Stimulated activated CD4-positive, alpha-beta T cell treated with anti-CD3 and anti-CD28 coated beads, Interleukin-1b, Interleukin-23, amount 100 ng/mL, for 1 hour (primary cell): ENCODE data around the gene MACF1.
"Not testable (repeated sequence)": the region's sequence is repeated elsewhere in the genome, so short reads cannot be mapped to it uniquely, and the experiment has no call there.

Experiments
- DNase-seq, 2 donors: peaks; one replicate each; pipeline ENCODE4 v3.0.0-alpha.2; 2020; ENCODE audit warnings: low read depth in 2 of 2

The MACF1 gene

DNA sequence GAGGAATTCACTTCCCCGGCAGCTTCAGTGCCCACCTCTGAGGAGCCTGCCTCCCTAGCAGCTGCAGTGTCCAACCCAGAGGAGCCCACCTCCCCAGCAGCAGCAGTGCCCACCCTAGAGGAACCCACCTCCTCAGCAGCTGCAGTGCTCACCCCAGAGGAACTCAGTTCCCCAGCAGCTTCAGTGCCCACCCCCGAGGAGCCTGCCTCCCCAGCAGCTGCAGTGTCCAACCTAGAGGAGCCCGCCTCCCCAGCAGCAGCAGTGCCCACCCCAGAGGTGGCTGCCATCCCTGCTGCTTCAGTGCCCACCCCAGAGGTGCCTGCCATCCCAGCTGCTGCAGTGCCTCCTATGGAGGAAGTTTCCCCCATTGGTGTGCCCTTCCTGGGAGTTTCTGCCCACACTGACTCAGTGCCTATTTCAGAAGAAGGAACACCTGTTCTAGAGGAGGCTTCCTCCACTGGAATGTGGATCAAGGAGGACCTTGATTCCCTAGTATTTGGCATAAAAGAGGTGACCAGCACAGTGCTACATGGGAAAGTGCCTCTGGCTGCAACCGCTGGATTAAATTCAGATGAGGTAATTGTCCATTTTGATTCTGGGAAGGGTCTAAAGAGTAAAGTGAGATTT is 209.5 kb downstream of the MACF1 start:
- no peak for DNase-seq

DNA sequence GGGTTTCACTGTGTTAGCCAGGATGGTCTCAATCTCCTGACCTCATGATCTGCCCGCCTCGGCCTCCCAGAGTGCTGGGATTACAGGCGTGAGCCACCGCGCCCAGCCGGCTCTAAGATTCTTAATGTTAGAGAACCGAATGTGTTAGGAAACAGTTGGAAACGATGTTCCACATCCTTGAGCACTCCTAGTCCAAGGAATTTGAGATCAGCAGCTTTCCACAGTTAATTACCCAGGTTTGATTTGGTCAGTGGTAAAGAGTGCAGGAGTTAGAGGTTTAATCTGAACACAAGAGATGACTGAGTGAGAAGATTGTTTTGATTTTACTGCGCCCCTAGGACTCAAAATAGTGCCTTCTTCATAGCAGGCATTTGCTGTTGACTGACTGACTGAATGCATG is 211.1 kb downstream of the MACF1 start:
- DNase-seq = no peak

DNA sequence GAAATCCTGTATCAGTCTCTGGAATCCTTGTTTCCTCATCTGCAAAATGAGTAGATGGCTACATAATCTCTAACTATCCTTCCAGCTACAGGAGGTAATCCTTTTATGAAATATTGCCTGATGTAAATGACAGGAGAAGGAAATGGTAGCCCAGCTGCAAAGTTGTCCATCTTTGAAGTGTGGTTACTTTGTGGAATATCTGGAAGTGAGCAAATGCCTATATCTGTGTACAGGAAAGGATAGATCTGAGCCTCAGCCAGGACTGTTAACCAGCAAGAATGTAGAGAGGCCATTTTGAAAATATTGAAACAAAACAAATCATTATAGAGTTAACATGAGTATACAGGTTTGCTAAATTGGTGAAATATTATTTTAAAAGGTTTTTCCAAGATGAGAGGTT is 212.1 kb downstream of the MACF1 start:
- DNase-seq = no peak

DNA sequence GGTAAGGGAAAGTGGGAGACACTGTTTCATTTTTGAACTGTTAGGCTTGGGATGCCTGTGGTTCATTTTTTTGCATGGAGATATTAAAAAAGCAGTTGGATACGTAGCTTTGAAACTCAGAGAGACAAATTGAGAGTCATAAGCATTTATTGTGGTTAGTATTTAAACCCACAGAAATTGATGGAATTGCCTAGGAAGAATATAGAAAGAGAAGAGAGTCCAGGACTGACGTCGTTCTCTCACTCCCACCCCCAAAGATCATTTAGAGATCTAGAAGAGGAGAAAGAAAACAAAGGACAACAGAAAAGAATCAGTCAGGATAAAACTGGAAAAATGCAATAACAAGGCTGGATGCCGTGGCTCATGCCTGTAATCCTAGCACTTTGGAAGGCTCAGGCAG is 213.7 kb downstream of the MACF1 start:
- no peak for DNase-seq

DNA sequence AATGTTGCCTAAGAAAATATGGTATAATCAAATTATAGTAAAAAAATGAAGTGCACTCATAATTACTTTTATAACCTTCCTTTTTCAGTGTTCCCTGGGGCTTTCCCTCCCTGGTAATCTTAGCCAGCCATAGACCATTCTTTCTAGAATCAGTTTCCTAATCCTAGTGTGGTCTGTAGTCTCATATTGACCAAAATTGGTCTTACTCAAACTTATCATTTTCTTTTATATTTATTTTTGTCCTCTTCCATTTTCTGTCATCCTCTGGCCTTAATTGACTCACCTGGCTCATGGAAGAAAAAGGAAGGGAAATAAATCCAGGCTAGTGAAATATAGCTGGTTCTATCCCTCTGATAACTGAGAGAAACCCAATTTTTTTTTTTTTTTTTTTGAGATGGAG is 216.0 kb downstream of the MACF1 start:
- no peak for DNase-seq

DNA sequence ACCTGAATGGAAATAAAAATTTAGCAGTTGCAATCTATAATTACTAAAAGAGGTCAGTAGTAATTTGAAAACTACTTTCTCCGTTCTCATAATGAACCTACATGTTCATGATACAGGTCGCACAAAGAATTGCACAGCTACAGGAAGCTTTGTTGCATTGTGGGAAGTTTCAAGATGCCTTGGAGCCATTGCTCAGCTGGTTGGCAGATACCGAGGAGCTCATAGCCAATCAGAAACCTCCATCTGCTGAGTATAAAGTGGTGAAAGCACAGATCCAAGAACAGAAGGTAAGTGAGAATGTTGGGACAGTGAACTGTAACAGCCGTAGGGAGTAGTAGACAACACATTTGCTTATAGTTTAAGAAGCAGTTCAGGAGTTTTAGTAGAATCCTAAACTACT is 218.1 kb downstream of the MACF1 start:
- DNase-seq = no peak

DNA sequence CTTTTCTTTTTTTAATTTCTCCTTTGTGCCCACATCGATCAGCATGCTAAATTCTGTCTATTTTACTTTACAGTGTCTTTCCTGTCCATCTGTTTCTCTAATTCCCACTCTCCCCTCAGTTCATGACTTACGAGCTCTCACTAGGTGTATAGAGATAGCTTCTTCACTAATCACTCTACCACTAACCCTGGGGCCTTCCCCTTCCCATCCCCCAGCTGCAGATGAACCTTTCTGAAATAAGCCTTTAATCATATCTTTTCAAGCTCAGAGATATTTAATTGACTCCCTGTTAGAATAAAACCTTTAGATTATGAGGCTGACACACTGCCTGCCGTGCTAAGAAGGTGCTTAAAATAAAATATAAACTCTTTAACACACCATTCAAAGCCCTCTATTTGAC is 220.7 kb downstream of the MACF1 start:
- DNase-seq = no peak

DNA sequence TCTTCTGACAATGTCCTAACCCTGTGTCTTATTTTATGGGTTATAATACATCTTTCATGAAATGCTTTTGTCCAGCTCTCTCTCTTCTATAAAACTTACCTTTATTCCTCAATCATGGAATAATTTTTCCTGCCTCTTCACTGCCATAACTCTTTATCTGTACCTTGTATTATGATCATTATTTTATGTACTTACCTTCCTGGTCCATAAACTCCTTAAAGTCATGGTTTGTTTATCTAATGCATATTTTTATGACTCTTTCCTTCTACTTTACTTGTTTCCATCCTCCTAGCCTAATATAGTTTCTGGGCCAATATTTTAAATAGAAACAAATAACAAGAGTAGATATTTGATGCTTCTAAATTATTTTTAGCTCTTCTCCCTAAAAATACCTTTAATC is 221.1 kb downstream of the MACF1 start:
- DNase-seq = no peak

DNA sequence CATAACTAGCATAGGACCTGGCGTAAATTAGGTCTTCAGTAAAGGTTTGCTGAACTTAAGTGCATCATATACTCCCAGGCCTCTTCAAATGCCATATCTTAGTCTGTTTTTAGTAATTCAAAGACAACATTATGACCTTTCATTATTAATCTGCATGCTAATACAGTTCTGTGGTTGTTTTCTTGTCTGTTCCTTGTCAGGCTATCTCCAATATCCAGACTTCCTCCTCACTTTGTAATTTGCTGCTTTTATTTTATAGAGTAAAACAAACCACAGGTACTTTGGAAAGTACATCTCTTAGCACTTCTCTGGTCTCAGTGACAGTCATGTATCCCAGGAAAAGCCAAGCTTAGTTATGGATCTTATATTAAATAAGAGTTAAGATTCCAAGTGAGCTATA is 221.9 kb downstream of the MACF1 start:
- DNase-seq = no peak

DNA sequence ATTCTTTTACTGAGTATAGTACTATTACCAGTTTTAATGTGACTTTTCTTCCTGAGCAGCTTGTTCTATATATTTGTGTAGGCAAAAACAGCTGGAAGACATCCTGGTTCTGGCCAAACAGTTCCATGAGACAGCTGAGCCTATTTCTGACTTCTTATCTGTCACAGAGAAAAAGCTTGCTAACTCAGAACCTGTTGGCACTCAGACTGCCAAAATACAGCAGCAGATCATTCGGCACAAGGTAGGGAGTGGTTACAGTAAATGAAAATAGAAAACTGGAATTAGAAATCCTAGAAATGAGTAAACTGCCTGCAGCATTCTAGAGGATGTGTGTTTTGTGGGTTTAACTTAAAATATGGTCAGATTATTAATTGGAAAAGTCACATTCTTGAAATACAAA is 222.9 kb downstream of the MACF1 start:
- DNase-seq = no peak

DNA sequence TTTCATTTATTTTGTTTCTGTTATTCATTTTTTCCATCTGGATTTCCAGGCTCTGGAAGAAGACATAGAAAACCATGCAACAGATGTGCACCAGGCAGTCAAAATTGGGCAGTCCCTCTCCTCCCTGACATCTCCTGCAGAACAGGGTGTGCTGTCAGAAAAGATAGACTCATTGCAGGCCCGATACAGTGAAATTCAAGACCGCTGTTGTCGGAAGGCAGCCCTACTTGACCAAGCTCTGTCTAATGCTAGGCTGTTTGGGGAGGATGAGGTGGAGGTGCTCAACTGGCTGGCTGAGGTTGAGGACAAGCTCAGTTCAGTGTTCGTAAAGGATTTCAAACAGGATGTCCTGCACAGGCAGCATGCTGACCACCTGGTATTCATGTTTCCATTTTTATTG is 223.4 kb downstream of the MACF1 start:
- no peak for DNase-seq

DNA sequence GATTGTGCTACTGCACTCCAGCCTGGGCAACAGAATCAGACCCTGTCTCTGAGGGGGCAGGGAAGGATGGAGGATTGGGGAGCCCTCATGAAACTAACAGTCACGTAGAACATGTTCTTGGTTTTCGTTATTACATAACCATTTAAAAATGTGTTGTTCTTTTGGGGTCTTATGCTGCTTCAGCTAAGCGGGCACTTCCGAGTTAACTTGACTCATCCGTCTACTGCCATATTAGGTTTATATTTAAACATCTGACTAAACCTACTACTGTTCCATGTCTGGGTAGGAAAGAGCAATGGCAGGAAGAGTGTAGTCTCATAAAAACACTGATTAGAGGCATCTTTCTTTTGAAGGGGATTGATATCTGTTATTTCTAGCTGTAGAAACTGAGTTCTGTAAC is 227.4 kb downstream of the MACF1 start:
- DNase-seq = no peak

DNA sequence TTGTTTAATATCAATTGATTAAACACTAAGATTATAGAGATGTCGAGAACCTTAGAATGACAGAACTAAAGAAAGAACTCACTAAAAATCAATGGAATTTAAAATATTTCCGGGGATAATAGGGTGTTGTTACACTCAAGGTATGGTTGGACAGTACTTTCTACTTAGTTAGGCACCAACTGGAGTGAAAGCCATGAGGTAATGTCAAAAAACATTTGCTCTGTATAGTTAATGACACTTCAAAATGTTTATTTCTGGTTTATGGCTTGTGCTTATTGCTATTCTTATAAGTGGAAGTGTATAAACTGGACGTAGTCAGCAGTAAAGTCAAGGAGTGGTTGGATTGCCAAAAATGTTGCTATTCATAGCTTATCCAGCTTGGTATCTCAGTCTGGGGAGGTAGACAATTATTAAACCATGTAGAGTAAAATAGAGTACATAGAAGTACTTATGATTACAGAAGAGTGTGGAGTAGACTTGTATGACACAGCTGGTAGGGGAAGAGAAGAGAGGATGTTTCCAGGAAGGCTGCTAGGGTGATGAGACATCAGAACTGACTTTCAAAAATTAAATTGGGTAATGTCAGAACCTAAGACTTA is 230.4 kb downstream of the MACF1 start:
- DNase-seq = no peak

DNA sequence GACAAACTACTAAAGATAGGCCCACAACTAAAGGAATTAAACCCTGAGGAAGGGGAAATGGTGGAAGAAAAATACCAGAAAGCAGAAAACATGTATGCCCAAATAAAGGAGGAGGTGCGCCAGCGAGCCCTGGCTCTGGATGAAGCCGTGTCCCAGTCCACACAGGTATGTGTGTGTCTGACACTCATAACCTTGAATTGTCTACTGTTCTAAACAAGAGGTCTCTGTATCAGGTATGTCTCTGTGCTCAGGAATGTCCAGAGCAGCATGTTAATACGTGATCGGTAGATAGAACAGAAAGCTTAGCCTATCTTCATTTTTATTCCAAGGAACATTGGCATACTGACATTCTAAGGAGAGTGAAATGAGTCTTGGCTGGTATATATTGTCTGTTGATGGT is 231.1 kb downstream of the MACF1 start:
- no peak for DNase-seq

DNA sequence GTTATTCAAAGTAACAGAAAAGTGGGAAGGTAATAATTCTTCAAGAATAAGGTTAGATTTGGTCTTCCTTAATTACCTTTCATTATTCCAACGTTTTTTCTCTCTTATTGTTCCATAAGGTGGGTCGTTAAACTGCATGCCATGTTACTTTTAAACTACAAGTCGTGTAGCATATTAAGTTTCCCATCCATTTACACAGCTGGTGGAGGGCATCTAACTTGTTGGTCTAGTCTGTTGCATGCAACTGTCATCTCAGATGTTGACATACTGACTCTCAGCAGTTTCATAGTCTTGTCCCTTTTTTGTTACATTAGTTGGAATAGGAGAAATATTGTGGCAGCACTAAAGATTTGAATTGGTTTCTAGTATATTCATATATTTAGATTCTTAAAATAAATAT is 232.3 kb downstream of the MACF1 start:
- no peak for DNase-seq

DNA sequence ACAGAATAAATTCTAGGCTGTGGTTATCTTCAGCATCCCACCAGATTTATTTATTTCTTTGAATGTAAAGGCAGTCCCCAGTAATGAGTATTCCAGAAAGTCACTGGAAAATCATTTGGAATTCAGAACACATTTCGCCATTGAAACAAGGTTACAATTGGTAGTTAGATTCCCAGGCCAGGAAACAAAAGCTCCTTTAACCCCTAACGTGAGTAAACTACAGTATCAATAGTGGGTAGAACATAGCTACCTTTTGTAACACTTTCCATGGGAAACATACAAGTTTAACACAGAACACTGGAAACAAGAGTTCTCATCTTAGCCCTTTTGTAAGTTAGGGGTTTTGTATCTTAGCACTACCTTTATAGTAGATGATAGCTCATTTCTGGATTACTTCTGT is 233.5 kb downstream of the MACF1 start:
- no peak for DNase-seq

DNA sequence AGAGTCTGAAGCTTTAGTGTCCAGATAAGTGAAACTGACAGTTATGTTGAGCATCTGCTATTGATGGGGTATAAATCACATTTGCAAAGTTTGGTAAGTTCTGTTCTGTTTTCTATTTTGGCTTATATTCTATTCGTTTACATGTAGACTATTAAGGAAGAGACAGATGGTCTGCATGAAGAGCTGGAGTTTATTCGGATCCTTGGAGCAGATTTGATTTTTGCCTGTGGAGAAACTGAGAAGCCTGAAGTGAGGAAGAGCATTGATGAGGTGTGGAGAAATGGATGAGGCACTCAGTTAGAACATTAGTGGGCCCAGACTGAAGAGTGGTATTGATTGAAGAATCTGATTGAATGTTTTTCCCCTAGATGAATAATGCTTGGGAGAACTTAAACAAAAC is 236.4 kb downstream of the MACF1 start:
- DNase-seq = no peak

DNA sequence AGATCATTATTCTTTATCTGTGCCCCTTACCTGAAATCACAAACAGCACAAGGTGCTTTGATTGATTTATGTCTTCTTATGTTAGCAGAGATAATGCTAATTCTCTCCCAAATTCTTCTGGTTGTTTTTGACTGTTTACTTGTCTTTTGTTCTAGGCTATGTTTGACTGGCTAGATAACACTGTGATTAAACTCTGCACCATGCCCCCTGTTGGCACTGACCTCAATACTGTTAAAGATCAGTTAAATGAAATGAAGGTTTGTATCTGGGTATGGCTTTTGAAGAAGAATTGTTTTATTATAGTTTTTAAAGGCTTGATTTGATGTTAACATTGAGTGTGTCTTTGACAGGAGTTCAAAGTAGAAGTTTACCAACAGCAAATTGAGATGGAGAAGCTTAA is 237.3 kb downstream of the MACF1 start:
- no peak for DNase-seq

DNA sequence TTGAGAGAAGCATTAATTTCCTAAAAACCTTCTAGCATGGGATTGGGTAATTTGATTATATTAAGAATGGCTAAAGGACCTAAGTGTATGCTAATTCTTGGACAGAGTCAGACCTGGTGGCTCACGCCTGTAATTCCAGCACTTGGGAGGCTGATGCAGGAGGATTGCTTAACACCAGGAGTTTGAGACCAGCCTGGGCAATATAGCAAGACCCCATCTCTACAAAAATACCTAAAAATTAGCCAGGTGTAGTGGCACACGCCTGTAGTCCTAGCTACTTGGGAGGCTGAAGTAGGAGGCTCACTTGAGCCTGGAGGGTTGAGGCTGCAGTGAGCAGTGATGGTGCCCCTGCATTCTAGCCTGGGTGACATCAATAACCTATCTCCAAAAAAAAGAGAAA is 241.1 kb downstream of the MACF1 start:
- DNase-seq = no peak

DNA sequence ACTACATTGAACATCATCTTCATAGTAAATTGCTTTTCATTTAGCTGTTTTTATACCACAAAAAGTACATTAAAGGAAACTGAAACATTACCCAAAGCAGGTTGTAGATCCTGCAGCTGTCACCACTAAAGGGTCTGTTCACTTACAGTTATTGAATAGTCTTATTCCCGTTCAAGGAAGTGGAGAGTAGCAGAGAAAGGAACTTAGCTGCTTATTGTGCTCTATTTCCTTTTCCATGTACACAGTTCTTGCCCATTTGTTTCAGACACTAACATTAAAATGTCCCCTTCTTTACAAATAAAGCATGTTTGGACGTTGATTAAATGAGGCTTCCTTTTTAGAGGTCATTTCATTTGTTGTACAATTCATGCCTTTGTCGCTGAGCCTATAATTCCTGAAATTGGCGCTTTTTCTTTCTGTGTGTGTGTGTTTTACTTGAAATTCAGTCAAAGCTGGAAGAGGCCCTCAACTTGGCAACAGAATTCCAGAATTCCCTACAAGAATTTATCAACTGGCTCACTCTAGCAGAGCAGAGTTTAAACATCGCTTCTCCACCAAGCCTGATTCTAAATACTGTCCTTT is 242.6 kb downstream of the MACF1 start:
- DNase-seq = no peak

DNA sequence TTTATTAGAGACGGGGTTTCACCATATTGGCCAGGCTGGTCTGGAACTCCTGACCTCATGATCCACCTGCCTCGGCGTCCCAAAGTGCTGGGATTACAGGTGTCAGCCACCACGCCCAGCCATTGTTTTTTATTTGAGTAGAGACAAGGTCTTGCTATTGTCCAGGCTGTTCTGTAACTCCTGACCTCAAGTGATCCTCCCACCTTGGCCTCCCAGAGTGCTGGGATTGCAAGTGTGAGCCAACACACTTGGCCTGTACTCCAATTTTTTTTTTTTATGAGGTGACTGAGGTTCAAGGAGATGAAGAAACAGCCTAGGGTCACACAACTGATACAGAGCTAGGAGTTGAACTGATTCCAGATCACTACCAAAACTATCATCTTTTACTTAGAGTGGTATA is 245.5 kb downstream of the MACF1 start:
- DNase-seq = not testable (repeated sequence)

DNA sequence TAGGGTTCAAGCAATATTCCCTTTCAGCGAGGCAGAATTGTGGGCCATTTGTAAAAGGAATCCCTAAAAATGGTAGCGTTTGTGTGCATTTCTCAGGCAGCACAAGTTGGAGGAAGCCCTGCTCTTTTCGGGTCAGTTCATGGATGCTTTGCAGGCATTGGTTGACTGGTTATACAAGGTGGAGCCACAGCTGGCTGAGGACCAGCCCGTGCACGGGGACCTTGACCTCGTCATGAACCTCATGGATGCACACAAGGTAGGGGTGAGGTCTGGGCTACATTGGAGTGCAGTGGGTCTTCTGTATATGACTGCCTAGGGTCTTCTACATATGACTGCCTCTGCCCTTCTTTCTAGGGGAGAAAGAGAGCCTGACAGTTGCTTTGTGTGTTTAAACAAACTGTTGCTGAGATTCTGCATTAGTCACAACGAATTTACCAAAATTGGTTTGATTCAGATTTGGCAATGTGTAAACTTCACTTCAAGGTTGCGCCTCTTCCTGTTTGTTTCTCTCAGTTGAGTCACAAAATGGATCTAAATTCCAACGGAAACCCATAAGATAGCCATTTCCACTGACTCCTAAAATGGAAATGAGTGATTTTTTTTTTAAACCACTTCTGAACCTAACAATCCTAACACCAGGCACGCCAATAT is 246.6 kb downstream of the MACF1 start:
- no peak for DNase-seq

DNA sequence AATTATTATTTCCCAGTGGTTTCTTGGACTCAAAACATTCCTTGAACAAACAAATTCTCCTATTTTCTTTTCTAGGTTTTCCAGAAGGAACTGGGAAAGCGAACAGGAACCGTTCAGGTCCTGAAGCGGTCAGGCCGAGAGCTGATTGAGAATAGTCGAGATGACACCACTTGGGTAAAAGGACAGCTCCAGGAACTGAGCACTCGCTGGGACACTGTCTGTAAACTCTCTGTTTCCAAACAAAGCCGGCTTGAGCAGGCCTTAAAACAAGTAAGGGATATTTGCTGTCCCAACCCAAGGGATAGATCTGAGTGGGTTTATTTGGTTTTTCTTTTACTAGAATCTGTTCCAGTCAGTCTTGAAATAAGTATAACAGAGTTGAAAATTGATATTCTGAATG is 247.6 kb downstream of the MACF1 start:
- DNase-seq = no peak
